GM12892 (cell line): Measurements from ENCODE around the gene MB.

ENCODE experiments used
- POLR2AphosphoS5 ChIP-seq: IDR thresholded peaks from 2 replicates; pipeline ENCODE4 v1.6.1; 2011; ENCODE audit warnings: low read depth, low read length, control low read depth
- TAF1 ChIP-seq: IDR thresholded peaks from 2 replicates; pipeline ENCODE4 v1.6.1; 2011; ENCODE audit warnings: low read depth, mild to moderate bottlenecking, control low read depth, low read length, borderline replicate concordance

DNA sequence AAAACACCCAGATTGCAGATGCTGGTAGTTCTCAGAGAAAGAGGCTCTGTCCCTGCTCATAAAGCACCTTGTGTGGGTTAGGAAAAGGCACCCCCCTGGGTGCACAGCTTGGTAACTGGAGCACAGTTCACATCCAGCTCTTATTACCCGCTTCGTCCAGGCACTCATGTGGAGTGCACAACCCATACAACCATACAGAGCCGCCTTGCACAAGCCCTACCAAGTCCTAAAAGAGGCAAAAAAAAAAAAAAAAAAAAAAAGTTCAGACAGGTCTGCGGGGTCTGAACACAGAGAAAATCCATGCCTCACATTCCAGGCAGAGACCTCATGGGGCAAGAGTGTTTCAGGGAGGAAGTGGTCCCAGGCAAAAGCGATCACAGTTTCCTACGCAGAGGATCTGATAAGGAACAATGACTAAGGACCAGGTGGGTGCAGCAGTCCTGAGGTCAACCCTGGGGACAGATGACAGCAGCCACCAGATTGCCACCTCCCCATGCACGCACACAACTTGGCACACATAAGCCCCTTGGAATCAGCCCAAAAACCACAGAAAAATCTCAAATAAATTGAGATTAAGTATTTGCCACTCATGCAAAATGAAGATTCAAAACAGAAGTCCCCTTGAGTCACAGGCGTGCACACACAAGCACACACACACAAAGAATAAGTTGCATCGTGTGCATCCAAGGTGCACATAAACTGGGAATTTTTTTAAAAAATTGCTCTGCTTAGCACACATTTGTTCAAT is 12.3 kb downstream of the MB start:
- no peak for TF ChIP-seq POLR2AphosphoS5
- no peak for TF ChIP-seq TAF1
